ENCODE measurements around the gene MNT. TPM values are rescaled to one million over a fixed set of nuclear protein-coding genes. Genes with fewer than 3 reads are reported as not detected.

MNT gene
- total RNA-seq, 1 donor from 2014 or later = 4.5 TPM

- no peak for DNase-seq (ENCODE audit: low read depth)
- no peak for FAIRE-seq
- H3K4me3 ChIP-seq (ENCODE audit: low read depth, low read length) = no peak overlapping the region
- H3K36me3 ChIP-seq (ENCODE audit: control insufficient read depth, insufficient read depth, low read length) = peaks cover 11% of the 10 kb centered on the region
- no peaks in the 10 kb centered on the region for H3K27me3 ChIP-seq (ENCODE audit: control insufficient read depth, insufficient read depth, low read length)
- no peak for TF ChIP-seq CTCF (IDR thresholded peaks at IDR 0.05; ENCODE audit: insufficient read depth, low read length, severe bottlenecking)
These were observed 34.4 kb upstream of the MNT start for GRCh38 chr17:2435181-2435741.

DNA sequence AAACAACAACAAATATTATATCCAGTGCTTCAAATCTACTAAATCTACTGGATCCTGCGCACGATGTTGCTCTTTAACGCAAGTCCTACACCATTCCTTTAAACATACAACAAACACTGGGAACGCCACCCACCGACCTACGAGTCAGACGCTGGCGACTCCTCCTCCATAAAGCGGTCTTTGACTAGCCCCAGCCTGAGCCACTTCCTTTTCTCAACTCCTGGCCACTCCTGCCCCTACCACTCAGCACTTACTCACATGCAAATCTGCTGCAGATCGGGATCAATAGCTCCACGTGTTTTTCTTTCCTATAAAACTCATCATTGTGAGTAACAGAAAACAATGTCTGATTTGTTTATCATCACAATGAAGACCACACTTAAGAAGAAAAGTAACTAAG, 32.8 kb upstream of the MNT start:
- FAIRE-seq (no peak), DNase-seq (ENCODE audit: low read depth) (peak; percentile 74)
- no peak overlapping the region for H3K4me3 ChIP-seq (ENCODE audit: low read depth, low read length)
- H3K27me3 ChIP-seq (ENCODE audit: control insufficient read depth, insufficient read depth, low read length) = no peaks in the 10 kb centered on the region
- TF ChIP-seq CTCF (IDR thresholded peaks at IDR 0.05; ENCODE audit: insufficient read depth, low read length, severe bottlenecking) = no peak
- peaks cover 8% of the 10 kb centered on the region for H3K36me3 ChIP-seq (ENCODE audit: control insufficient read depth, insufficient read depth, low read length)

DNA sequence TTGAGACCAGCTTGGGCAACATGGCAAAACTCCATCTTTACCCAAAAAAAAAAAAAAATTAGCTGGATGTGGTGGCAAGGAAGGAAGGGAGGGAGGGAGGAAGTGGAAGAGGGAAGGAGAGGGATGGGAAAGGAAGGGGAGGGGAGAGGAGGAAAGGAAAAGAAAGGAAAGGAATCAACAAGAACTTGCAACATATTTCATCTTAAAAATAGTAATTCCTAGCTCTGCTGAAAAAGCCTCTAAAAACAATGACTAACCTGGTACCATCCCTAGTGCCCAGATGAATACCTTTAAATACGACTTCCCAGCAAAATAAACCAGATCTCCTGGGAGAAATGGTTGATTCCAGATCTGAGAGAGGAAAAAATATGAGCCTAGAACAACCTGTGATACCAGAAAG, 27.1 kb upstream of the MNT start:
- no peak for FAIRE-seq
- H3K4me3 ChIP-seq (ENCODE audit: low read depth, low read length) = no peak overlapping the region
- H3K36me3 ChIP-seq (ENCODE audit: control insufficient read depth, insufficient read depth, low read length) = peaks cover 2% of the 10 kb centered on the region
- DNase-seq (ENCODE audit: low read depth) = no peak
- H3K27me3 ChIP-seq (ENCODE audit: control insufficient read depth, insufficient read depth, low read length) = no peaks in the 10 kb centered on the region
- no peak for TF ChIP-seq CTCF (IDR thresholded peaks at IDR 0.05; ENCODE audit: insufficient read depth, low read length, severe bottlenecking)

- Histone ChIP-seq H3K36me3 (ENCODE audit: control insufficient read depth, insufficient read depth, low read length) (peaks cover 2% of the 10 kb centered on the region), H3K4me3 (ENCODE audit: low read depth, low read length) (no peak overlapping the region), H3K27me3 (ENCODE audit: control insufficient read depth, insufficient read depth, low read length) (no peaks in the 10 kb centered on the region)
- FAIRE-seq (no peak), DNase-seq (ENCODE audit: low read depth) (no peak)
- TF ChIP-seq CTCF (IDR thresholded peaks at IDR 0.05; ENCODE audit: insufficient read depth, low read length, severe bottlenecking) = no peak
These were observed 26.4 kb upstream of the MNT start for GRCh38 chr17:2427215-2427614.

DNA sequence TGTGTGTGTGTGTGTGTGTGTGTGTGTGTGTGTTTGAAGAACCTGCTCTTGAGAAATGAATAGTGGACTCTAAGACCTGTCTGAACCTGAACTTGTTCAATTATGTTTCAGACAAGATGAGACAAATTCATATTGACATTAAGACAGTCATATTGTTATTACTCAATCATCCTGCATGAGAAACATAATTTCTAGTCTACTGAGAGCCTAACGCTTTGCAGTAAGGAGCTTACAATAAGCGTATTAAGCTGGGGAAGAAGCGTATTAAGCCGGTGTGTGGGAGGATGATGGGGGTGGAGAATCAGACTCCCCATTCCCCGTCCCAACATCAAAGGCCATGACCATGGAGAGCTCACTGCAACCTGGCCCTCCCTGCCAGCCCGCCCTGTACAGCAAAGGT, 22.4 kb upstream of the MNT start:
- FAIRE-seq = peak; percentile 23
- H3K4me3 ChIP-seq (ENCODE audit: low read depth, low read length) = no peak overlapping the region

More for the DNA sequence above, 22.4 kb upstream of the MNT start:
- TF ChIP-seq CTCF (IDR thresholded peaks at IDR 0.05; ENCODE audit: insufficient read depth, low read length, severe bottlenecking) = no peak
- Histone ChIP-seq H3K27me3 (ENCODE audit: control insufficient read depth, insufficient read depth, low read length) (no peaks in the 10 kb centered on the region), H3K36me3 (ENCODE audit: control insufficient read depth, insufficient read depth, low read length) (peaks cover 8% of the 10 kb centered on the region)
- peak; percentile 100 for DNase-seq (ENCODE audit: low read depth)
